AG04449 (cell line): ENCODE data around the gene ETF1.
A peak's percentile ranks its signal among the peaks of the same experiment; 100 is the strongest.

Experiments used
- CTCF ChIA-PET: fragments of 350-600 bp; formaldehyde crosslinking; extraction: SDS; loops from one replicate; lab custom pipeline; 2021; ENCODE audit warnings: antibody characterized with exemption; lab: Yijun Ruan, JAX
- POLR2A ChIA-PET: fragments of 400-600, 350-600 bp; formaldehyde crosslinking; extraction: SDS; loops from one replicate; lab custom pipeline; 2020; ENCODE audit warnings: antibody characterized with exemption, inconsistent platforms; lab: Yijun Ruan, JAX
- DNase-seq: peaks from one replicate; pipeline ENCODE4 v3.0.0-alpha.2; 2010; ENCODE audit warnings: low read depth, low spot score
- H3K4me3 ChIP-seq: 2 replicates; pipeline ENCODE4 v1.5.1; 2011; ENCODE audit warnings: low read depth, mild to moderate bottlenecking, control low read depth, low read length
- TF ChIP-seq, protein P1 (sequence below): IDR thresholded peaks from one replicate; pipeline ENCODE4 v1.5.1; 2011; ENCODE audit warnings: mild to moderate bottlenecking, moderate library complexity, low read length, control low read depth, inconsistent platforms; ENCODE audit not compliant: insufficient read depth; ENCODE audit errors: missing control alignments

The ETF1 gene

GRCh38 chr5:138545919-138546562 lies 3.0 kb upstream of the ETF1 start:
- H3K4me3 ChIP-seq = no peak overlapping the region
- POLR2A ChIA-PET = no interaction called here
- DNase-seq = no peak
- CTCF ChIA-PET = interaction anchor here (0.6 to 4.2 kb wide), 7 partner anchors 9 to 369 kb away, joined by 3 to 43 read pairs (median 3); no protein-coding TSS in a partner anchor
- TF ChIP-seq, protein P1, sequence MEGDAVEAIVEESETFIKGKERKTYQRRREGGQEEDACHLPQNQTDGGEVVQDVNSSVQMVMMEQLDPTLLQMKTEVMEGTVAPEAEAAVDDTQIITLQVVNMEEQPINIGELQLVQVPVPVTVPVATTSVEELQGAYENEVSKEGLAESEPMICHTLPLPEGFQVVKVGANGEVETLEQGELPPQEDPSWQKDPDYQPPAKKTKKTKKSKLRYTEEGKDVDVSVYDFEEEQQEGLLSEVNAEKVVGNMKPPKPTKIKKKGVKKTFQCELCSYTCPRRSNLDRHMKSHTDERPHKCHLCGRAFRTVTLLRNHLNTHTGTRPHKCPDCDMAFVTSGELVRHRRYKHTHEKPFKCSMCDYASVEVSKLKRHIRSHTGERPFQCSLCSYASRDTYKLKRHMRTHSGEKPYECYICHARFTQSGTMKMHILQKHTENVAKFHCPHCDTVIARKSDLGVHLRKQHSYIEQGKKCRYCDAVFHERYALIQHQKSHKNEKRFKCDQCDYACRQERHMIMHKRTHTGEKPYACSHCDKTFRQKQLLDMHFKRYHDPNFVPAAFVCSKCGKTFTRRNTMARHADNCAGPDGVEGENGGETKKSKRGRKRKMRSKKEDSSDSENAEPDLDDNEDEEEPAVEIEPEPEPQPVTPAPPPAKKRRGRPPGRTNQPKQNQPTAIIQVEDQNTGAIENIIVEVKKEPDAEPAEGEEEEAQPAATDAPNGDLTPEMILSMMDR = no peak

GRCh38 chr5:138544181-138545134 lies 1.4 kb upstream of the ETF1 start:
- H3K4me3 ChIP-seq = peak overlapping the region; percentile 97
- DNase-seq = no peak
- TF ChIP-seq, protein P1 = no peak
- ChIA-PET POLR2A (interaction anchor here (0.9 to 3.7 kb wide), 3 partner anchors 9 to 96 kb away, joined by 3 to 36 read pairs (median 4); partner anchors contain the start of gene EGR1), CTCF (interaction anchor here (1.0 to 2.8 kb wide), 12 partner anchors 11 to 797 kb away, joined by 3 to 13 read pairs (median 4); partner anchors contain the start of genes EGR1 and PAIP2)

GRCh38 chr5:138543730-138544104 lies 681 bp upstream of the ETF1 start:
- TF ChIP-seq, protein P1 = no peak
- no peak for DNase-seq
- ChIA-PET POLR2A (interaction anchor here (0.7 to 3.7 kb wide), 9 partner anchors 9 to 95 kb away, joined by 3 to 36 read pairs (median 4); partner anchors contain the start of genes EGR1 and HSPA9), CTCF (interaction anchor here (1.0 to 2.8 kb wide), 15 partner anchors 9 to 798 kb away, joined by 3 to 13 read pairs (median 4); partner anchors contain the start of genes EGR1 and PAIP2)
- H3K4me3 ChIP-seq = peak overlapping the region; percentile 97

DNA sequence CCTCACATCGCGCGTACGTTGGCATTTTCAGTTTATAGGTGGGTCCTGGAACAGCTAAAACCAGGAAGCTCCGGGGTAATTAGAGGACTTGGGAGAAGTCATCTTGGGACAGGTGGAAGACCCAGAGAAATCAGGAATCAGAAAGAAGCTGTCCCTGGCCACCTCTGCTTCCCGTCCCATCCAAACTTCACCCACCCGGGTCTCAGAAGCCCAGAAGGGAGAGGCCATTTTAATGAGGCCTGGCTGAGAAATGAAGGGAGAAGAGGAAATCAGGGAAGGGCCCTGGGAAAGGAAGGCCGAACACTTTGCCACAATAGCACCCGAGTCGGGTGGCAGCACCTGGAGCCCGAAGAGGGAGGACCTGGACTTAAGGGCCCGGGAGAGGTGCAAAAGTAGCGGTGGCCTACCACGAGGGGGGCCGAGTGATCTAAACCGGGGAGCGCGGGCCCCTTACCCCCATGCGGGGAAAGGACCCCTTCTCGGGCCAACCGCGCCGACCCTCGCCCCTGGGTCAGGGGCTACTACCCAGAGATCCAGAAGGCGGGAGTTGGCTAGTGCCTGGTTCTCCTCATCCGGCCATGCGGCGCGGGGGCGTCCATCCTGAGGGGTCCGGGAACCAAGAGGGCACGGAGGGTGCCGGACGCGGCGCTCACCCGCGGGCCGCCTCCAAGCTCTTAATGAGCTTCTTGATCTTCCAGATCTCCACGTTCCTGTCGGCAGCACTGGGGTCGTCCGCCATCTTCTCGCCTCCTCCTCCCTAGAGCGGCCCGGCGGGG lies 668 bp downstream of the ETF1 start:
- no peak for DNase-seq
- ChIA-PET CTCF (interaction anchor here (1.0 to 2.8 kb wide), 10 partner anchors 7 to 93 kb away, joined by 3 to 9 read pairs (median 4); no protein-coding TSS in a partner anchor), POLR2A (interaction anchor here (0.5 to 3.7 kb wide), 7 partner anchors 8 to 94 kb away, joined by 3 to 36 read pairs (median 4); partner anchors contain the start of genes EGR1 and HSPA9)
- peak overlapping the region; percentile 97 for H3K4me3 ChIP-seq
- TF ChIP-seq, protein P1 = no peak

DNA sequence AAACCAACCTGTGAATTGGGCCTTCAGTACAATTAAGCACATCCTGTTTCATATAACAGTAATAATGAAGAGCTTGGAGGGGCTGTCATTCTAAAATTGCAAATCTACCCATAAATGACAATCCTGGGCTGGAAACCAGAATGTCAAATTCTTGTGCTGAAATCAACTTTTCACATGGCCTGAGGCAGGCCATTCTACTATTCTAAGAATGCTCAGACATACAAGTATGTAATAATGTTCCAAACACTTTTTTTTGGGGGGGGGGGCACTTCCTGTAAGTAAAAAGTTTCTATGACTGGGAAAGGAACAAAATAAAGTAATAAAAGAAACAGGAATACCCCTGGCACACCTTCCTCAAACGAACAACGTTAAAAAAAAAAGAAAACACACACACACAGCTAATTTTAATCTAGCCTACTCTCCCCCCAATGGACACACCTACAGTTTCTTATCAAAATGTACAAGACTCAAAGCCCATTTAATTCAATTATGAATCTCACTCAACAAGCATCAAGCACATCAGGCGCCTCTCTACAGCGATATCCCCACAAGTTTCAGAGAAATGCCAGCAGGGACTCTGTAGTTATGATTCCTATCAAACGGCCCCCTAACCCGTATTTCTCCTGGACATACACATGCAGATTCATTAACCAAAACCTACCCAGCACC lies 1.4 kb downstream of the ETF1 start:
- POLR2A ChIA-PET = interaction anchor here (0.5 to 3.7 kb wide), 2 partner anchors 8 to 76 kb away, joined by 3 to 36 read pairs; partner anchors contain the start of gene EGR1
- peak overlapping the region; percentile 97 for H3K4me3 ChIP-seq
- TF ChIP-seq, protein P1 = no peak
- CTCF ChIA-PET = interaction anchor here (1.0 to 2.8 kb wide), 3 partner anchors 9 to 38 kb away, joined by 4 to 9 read pairs (median 5); no protein-coding TSS in a partner anchor
- no peak for DNase-seq
